ENCODE data around the gene DHCR24. TPM values are rescaled to one million over a fixed set of nuclear protein-coding genes. Genes with fewer than 3 reads are reported as not detected.

DHCR24 gene
- total and polyA plus RNA-seq, 2 of the 13 experiments (the other 11 are each of a cell fraction or from before 2014, with no cell fraction given): 374 to 448 TPM

DNA sequence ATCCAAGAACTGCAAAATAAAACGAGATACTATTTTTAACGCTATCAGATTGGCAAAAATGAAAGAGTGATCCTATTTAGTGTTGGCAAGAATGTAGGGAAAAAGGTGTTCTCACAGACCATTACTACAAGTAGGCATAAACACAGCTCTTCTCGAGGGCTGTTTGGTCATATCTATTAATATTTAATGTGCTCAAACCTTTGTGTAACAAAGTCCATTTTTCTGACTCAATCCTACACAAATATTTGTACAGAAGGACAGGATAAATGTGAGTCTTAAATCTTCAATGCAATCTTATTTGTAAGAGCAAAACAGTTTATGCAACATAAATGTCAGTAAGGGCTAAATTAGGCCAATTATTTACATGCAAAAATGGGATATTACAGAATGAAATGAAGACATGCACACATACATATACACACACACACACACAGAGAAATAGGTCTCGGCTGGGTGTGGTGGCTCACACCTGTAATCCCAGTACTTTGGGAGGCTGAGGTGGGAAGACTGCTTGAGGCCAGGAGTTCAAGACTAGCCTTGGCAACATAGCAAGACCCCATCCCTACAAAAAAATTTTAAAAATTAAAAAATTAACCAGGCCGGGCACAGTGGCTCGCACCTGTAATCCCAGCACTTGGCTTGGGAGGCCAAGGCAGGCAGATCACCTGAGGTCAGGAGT is 17.7 kb downstream of the DHCR24 start:
- intact Hi-C loops (cut with micrococcal nuclease; ENCODE audit: unreplicated experiment): loop anchor here (5.0 kb wide), 1 partner anchor 153 kb away; no protein-coding TSS in a partner anchor
- 28% methylated on average over 6 of the region's 6 CpGs for WGBS (ENCODE audit: low lambda C conversion rate)
- BruUV-seq (replicated peaks): no TSS peak
- Histone ChIP-seq H4K20me1 (ENCODE audit: insufficient read depth, low read length) (peaks cover 8% of the 10 kb centered on the region), H3K79me2 (ENCODE audit: insufficient read depth, low read length) (peaks cover 50% of the 10 kb centered on the region), H3K4me3 (replicated peaks in 1 of 3; ENCODE audit: insufficient read depth in 1 of 3, low read depth in 2 of 3, low read length in 3 of 3) (peak overlapping the region in 1 of 3 experiments; percentile 19; a peak in 1 of 6 replicates), H3K4me2 (ENCODE audit: low read depth, low read length) (peak overlapping the region; percentile 64), H3K27me3 (ENCODE audit: control insufficient read depth in 1 of 2, insufficient read depth in 2 of 2, low read length in 2 of 2) (no peaks in the 10 kb centered on the region), H3K27ac (ENCODE audit: extremely low read length, insufficient read depth, low read length) (peak overlapping the region; percentile 90), H3K36me3 (replicated peaks in 1 of 2; ENCODE audit: control insufficient read depth in 1 of 2, insufficient read depth in 2 of 2, low read length in 2 of 2) (peaks cover 32 to 66% of the 10 kb centered on the region in 2 experiments), H2AFZ (ENCODE audit: low read length) (no peak overlapping the region), H3K4me1 (ENCODE audit: insufficient read depth, low read length) (peaks cover 98% of the 10 kb centered on the region), H3K9me3 (ENCODE audit: low read length) (no peaks in the 10 kb centered on the region), H3K9ac (ENCODE audit: insufficient read depth, low read depth, low read length) (peak overlapping the region; percentile 52)
- DNase-seq (ENCODE audit: low spot score) (peak; percentile 90), ATAC-seq (peak; percentile 3; the same call in 1 of the 3 replicates), FAIRE-seq (peak; percentile 77)
- CTCF ChIA-PET (ENCODE audit: low intra/inter-chr PET ratio, low total read pairs): no interaction called here
- POLR2A ChIA-PET: interaction anchor here (0.7 to 6.4 kb wide), 5 partner anchors 15 to 82 kb away, joined by 3 to 364 read pairs (median 5); partner anchors contain the start of gene DHCR24
- in situ Hi-C loops (cut with HindIII; ENCODE audit: extremely low pct_ligation_motif_present, low pct_unique_long_range_greater_than_20kb): no loop called here
- no peak for TF ChIP-seq SATB2 (CRISPR knock-in tag; IDR thresholded peaks at IDR 0.05)
- TF ChIP-seq ZNF331 (CRISPR knock-in tag; IDR thresholded peaks at IDR 0.05): peak; percentile 20; the same call in 1 of the 2 replicates
- TF ChIP-seq MIER3 (CRISPR knock-in tag; IDR thresholded peaks at IDR 0.05; ENCODE audit: borderline replicate concordance): peak; percentile 18; the same call in 1 of the 2 replicates
- peak; percentile 78; the same call in 1 of the 2 replicates for TF ChIP-seq SOX5 (CRISPR knock-in tag; IDR thresholded peaks at IDR 0.05; ENCODE audit: borderline replicate concordance)
- peak; percentile 71; the same call in 1 of the 2 replicates for TF ChIP-seq NFIC (IDR thresholded peaks at IDR 0.05; ENCODE audit: low read length)
- TF ChIP-seq, protein P1, sequence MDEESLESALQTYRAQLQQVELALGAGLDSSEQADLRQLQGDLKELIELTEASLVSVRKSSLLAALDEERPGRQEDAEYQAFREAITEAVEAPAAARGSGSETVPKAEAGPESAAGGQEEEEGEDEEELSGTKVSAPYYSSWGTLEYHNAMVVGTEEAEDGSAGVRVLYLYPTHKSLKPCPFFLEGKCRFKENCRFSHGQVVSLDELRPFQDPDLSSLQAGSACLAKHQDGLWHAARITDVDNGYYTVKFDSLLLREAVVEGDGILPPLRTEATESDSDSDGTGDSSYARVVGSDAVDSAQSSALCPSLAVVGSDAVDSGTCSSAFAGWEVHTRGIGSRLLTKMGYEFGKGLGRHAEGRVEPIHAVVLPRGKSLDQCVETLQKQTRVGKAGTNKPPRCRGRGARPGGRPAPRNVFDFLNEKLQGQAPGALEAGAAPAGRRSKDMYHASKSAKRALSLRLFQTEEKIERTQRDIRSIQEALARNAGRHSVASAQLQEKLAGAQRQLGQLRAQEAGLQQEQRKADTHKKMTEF (CRISPR knock-in tag; IDR thresholded peaks at IDR 0.05): peak; percentile 80
- TF ChIP-seq SP5 (CRISPR knock-in tag; IDR thresholded peaks at IDR 0.05; ENCODE audit: borderline replicate concordance, low read depth): no peak
- no peak for TF ChIP-seq BRCA1 (CRISPR knock-in tag; IDR thresholded peaks at IDR 0.05)
- TF ChIP-seq ELF3 (CRISPR knock-in tag; IDR thresholded peaks at IDR 0.05): peak; percentile 53; the same call in 1 of the 2 replicates
- TF ChIP-seq, protein P2, sequence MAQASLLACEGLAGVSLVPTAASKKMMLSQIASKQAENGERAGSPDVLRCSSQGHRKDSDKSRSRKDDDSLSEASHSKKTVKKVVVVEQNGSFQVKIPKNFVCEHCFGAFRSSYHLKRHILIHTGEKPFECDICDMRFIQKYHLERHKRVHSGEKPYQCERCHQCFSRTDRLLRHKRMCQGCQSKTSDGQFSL (CRISPR knock-in tag; IDR thresholded peaks at IDR 0.05): no peak
- TF ChIP-seq, protein P3, sequence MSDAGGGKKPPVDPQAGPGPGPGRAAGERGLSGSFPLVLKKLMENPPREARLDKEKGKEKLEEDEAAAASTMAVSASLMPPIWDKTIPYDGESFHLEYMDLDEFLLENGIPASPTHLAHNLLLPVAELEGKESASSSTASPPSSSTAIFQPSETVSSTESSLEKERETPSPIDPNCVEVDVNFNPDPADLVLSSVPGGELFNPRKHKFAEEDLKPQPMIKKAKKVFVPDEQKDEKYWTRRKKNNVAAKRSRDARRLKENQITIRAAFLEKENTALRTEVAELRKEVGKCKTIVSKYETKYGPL (CRISPR knock-in tag; IDR thresholded peaks at IDR 0.05): no peak
- TF ChIP-seq CEBPB (IDR thresholded peaks at IDR 0.05; ENCODE audit: borderline replicate concordance, low read depth, low read length): peak; percentile 86
- TF ChIP-seq, protein P4, sequence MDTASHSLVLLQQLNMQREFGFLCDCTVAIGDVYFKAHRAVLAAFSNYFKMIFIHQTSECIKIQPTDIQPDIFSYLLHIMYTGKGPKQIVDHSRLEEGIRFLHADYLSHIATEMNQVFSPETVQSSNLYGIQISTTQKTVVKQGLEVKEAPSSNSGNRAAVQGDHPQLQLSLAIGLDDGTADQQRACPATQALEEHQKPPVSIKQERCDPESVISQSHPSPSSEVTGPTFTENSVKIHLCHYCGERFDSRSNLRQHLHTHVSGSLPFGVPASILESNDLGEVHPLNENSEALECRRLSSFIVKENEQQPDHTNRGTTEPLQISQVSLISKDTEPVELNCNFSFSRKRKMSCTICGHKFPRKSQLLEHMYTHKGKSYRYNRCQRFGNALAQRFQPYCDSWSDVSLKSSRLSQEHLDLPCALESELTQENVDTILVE (CRISPR knock-in tag; IDR thresholded peaks at IDR 0.05): peak; percentile 77
- TF ChIP-seq, protein P5, sequence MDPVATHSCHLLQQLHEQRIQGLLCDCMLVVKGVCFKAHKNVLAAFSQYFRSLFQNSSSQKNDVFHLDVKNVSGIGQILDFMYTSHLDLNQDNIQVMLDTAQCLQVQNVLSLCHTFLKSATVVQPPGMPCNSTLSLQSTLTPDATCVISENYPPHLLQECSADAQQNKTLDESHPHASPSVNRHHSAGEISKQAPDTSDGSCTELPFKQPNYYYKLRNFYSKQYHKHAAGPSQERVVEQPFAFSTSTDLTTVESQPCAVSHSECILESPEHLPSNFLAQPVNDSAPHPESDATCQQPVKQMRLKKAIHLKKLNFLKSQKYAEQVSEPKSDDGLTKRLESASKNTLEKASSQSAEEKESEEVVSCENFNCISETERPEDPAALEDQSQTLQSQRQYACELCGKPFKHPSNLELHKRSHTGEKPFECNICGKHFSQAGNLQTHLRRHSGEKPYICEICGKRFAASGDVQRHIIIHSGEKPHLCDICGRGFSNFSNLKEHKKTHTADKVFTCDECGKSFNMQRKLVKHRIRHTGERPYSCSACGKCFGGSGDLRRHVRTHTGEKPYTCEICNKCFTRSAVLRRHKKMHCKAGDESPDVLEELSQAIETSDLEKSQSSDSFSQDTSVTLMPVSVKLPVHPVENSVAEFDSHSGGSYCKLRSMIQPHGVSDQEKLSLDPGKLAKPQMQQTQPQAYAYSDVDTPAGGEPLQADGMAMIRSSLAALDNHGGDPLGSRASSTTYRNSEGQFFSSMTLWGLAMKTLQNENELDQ (CRISPR knock-in tag; IDR thresholded peaks at IDR 0.05; ENCODE audit: borderline replicate concordance): no peak

All from HepG2 (cell line).